Forelimb muscle (tissue), 1 donor: ENCODE measurements around the gene HCFC1R1. TPM values are rescaled to one million over a fixed set of nuclear protein-coding genes. Genes with fewer than 3 reads are reported as not detected.

Experiments used
- DNase-seq: peaks from one replicate; pipeline ENCODE4 v3.0.0-alpha.2; 2013; ENCODE audit warnings: low read depth
- polyA plus RNA-seq: library from polyadenylated mRNA; unstranded; fragments of 120-200 nt; gene quantifications from one replicate; pipeline ENCODE4 v1.2.1, GENCODE V29; 2013; ENCODE audit not compliant: insufficient read length

The HCFC1R1 gene
- polyA plus RNA-seq, 1 donor, result 109 TPM

- DNase-seq, result no peak
Observed at GRCh38 chr16:3020247-3020603, 3.5 kb downstream of the HCFC1R1 start, which contains the start of gene TNFRSF12A. TNFRSF12A (plus strand) TSS chr16:3020368; CDS start chr16:3020398, 30 bp downstream.

- DNase-seq, result no peak
Observed at GRCh38 chr16:3019594-3020246, 4.0 kb downstream of the HCFC1R1 start.

- DNase-seq, result no peak
Observed at GRCh38 chr16:3017794-3018506, 5.8 kb downstream of the HCFC1R1 start, which contains the start of gene CLDN6. CLDN6 (minus strand) TSS chr16:3018183; CDS start chr16:3016021, 2,162 bp downstream.

GRCh38 chr16:3017344-3017743 is 6.4 kb downstream of the HCFC1R1 start:
- no peak for DNase-seq

- no peak for DNase-seq
Observed at GRCh38 chr16:3015865-3016521, 7.7 kb downstream of the HCFC1R1 start.

- DNase-seq, result no peak
Observed at GRCh38 chr16:3014971-3015370, 8.8 kb downstream of the HCFC1R1 start.

GRCh38 chr16:3013998-3014690 is 9.6 kb downstream of the HCFC1R1 start:
- no peak for DNase-seq

- DNase-seq, result no peak
Observed at GRCh38 chr16:3013491-3013951, 10.2 kb downstream of the HCFC1R1 start.

GRCh38 chr16:3012828-3013420 is 10.8 kb downstream of the HCFC1R1 start, which contains the start of gene CLDN9:
CLDN9 (plus strand) TSS chr16:3012923; CDS start chr16:3013363, 440 bp downstream.
- DNase-seq, result no peak

- DNase-seq, result no peak
Observed at GRCh38 chr16:3012246-3012645, 11.5 kb downstream of the HCFC1R1 start.

- no peak for DNase-seq
Observed at GRCh38 chr16:3010510-3010909, 13.2 kb downstream of the HCFC1R1 start.

- no peak for DNase-seq
Observed at GRCh38 chr16:3009568-3010390, 14.0 kb downstream of the HCFC1R1 start.

- DNase-seq, result no peak
Observed at GRCh38 chr16:3008690-3009037, 15.1 kb downstream of the HCFC1R1 start.

GRCh38 chr16:3007957-3008689 is 15.6 kb downstream of the HCFC1R1 start:
- no peak for DNase-seq

GRCh38 chr16:3007059-3007956 is 16.4 kb downstream of the HCFC1R1 start:
- DNase-seq, result no peak

- DNase-seq, result no peak
Observed at GRCh38 chr16:3004781-3005284, 18.9 kb downstream of the HCFC1R1 start.

GRCh38 chr16:3004319-3004718 is 19.4 kb downstream of the HCFC1R1 start:
- DNase-seq, result no peak

GRCh38 chr16:3003582-3004270 is 20.0 kb downstream of the HCFC1R1 start:
- DNase-seq, result peak; percentile 85
